Measurements from ENCODE around the gene OR2Z1. TPM values are rescaled to one million over a fixed set of nuclear protein-coding genes. Genes with fewer than 3 reads are reported as not detected.
"Not testable (repeated sequence)": the region's sequence is repeated elsewhere in the genome, so short reads cannot be mapped to it uniquely, and the experiment has no call there.

Gene OR2Z1
- polyA plus RNA-seq, 1 donor from 2014 or later: not detected

DNA sequence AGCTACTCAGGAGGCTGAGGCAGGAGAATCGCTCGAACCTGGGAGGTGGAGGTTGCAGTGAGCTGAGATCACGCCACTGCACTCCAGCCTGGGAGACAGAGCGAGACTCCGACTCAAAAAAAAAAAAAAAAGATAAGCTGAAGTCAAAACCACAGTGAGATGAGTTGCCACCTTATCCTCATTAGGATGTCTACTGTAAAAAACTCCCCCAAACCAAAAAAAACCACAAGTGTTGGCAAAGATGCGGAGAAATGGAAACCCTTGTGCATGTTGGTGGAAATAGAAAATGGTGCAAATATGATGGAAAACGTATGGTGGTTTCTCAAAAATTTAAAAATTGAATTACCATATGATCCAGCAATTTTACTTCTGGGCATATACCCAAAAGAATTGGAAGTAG, 11.1 kb upstream of the OR2Z1 start:
- H3K9me2 ChIP-seq (ENCODE audit: insufficient read depth, low read length); H3K9me3 ChIP-seq (ENCODE audit: low read length); H3K4me2 ChIP-seq (ENCODE audit: low read length); H3K79me2 ChIP-seq (replicated peaks; ENCODE audit: insufficient read depth, low read length); H2AFZ ChIP-seq (ENCODE audit: low read depth, low read length); H3K27ac ChIP-seq (ENCODE audit: low read length); H3K27me3 ChIP-seq (ENCODE audit: insufficient read depth, low read depth, low read length); H3K9ac ChIP-seq (ENCODE audit: low read length); H3K36me3 ChIP-seq (ENCODE audit: insufficient read depth, low read length); H3K4me3 ChIP-seq (ENCODE audit: low read length); H3F3A ChIP-seq (ENCODE audit: insufficient read depth, low read length, poor library complexity, severe bottlenecking); H4K20me1 ChIP-seq (ENCODE audit: insufficient read depth): not testable (repeated sequence)

DNA sequence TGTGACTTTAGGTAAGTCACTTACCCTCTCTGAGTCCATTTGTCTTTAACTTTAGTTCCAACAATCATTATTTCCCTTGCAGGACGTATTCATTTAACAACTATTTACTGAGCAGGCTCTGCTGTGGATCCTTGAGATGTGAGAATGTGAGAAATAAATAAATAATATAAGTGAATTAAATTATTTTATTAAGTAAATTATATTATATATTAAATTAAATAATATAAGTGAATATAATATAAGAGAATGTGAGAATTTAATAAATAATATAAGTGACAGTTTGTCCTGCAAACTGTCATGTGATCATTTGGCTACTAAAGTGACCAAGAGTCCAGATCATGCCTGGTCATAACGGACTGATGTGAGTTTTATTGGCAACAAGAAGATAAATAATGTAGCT, 598 bp downstream of the OR2Z1 start:
- Histone ChIP-seq H3F3A (ENCODE audit: insufficient read depth, low read length, poor library complexity, severe bottlenecking) (no peaks in the 10 kb centered on the region), H4K20me1 (ENCODE audit: insufficient read depth) (no peaks in the 10 kb centered on the region), H3K4me3 (ENCODE audit: low read length) (no peak overlapping the region), H3K9me3 (ENCODE audit: low read length) (no peaks in the 10 kb centered on the region), H2AFZ (ENCODE audit: low read depth, low read length) (no peak overlapping the region), H3K79me2 (replicated peaks; ENCODE audit: insufficient read depth, low read length) (no peaks in the 10 kb centered on the region), H3K9ac (ENCODE audit: low read length) (no peak overlapping the region), H3K27me3 (ENCODE audit: insufficient read depth, low read depth, low read length) (no peaks in the 10 kb centered on the region), H3K36me3 (ENCODE audit: insufficient read depth, low read length) (no peaks in the 10 kb centered on the region), H3K4me2 (ENCODE audit: low read length) (no peak overlapping the region), H3K9me2 (ENCODE audit: insufficient read depth, low read length) (no peaks in the 10 kb centered on the region), H3K27ac (ENCODE audit: low read length) (no peak overlapping the region)
- TF ChIP-seq MXI1 (conservative IDR thresholded peaks at IDR 0.05; ENCODE audit: poor library complexity, severe bottlenecking): no peak
- no peak for TF ChIP-seq SMC3 (conservative IDR thresholded peaks at IDR 0.05; ENCODE audit: poor library complexity)
- TF ChIP-seq TAF1 (IDR thresholded peaks at IDR 0.05; ENCODE audit: low read depth): no peak
- no peak for TF ChIP-seq RAD21 (conservative IDR thresholded peaks at IDR 0.05)
- TF ChIP-seq EZH2 (IDR thresholded peaks at IDR 0.05; ENCODE audit: borderline replicate concordance, insufficient read depth, low read length, poor library complexity, severe bottlenecking): no peak
- no peak for TF ChIP-seq EP300 (conservative IDR thresholded peaks at IDR 0.05; ENCODE audit: poor library complexity, severe bottlenecking)
- TF ChIP-seq POLR2AphosphoS5 (IDR thresholded peaks at IDR 0.05): no peak

DNA sequence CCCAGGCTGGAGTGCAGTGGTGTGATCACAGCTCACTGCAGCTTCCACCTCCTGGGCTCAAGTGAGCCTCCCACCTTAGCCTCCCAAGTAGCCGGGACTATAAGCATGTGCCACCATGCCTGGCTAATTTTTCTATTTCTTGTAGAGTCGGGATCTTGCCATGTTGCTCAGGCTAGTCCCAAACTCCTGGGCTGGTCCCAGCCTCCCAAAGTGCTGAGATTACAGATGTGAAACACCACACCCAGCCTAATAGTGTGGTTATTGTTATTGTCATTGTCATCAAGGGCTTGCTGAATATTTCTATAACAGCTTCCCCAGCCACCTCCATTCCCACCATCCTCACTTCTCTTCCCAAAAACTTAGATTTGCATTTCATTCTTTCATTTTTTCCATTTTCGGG, 2.8 kb downstream of the OR2Z1 start:
- no peaks in the 10 kb centered on the region for H3K9me3 ChIP-seq (ENCODE audit: low read length)
- TF ChIP-seq RAD21 (conservative IDR thresholded peaks at IDR 0.05): no peak
- no peak for TF ChIP-seq POLR2AphosphoS5 (IDR thresholded peaks at IDR 0.05)
- TF ChIP-seq, protein P1, sequence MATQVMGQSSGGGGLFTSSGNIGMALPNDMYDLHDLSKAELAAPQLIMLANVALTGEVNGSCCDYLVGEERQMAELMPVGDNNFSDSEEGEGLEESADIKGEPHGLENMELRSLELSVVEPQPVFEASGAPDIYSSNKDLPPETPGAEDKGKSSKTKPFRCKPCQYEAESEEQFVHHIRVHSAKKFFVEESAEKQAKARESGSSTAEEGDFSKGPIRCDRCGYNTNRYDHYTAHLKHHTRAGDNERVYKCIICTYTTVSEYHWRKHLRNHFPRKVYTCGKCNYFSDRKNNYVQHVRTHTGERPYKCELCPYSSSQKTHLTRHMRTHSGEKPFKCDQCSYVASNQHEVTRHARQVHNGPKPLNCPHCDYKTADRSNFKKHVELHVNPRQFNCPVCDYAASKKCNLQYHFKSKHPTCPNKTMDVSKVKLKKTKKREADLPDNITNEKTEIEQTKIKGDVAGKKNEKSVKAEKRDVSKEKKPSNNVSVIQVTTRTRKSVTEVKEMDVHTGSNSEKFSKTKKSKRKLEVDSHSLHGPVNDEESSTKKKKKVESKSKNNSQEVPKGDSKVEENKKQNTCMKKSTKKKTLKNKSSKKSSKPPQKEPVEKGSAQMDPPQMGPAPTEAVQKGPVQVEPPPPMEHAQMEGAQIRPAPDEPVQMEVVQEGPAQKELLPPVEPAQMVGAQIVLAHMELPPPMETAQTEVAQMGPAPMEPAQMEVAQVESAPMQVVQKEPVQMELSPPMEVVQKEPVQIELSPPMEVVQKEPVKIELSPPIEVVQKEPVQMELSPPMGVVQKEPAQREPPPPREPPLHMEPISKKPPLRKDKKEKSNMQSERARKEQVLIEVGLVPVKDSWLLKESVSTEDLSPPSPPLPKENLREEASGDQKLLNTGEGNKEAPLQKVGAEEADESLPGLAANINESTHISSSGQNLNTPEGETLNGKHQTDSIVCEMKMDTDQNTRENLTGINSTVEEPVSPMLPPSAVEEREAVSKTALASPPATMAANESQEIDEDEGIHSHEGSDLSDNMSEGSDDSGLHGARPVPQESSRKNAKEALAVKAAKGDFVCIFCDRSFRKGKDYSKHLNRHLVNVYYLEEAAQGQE (IDR thresholded peaks at IDR 0.05; ENCODE audit: borderline replicate concordance): no peak
- TF ChIP-seq, protein P2, sequence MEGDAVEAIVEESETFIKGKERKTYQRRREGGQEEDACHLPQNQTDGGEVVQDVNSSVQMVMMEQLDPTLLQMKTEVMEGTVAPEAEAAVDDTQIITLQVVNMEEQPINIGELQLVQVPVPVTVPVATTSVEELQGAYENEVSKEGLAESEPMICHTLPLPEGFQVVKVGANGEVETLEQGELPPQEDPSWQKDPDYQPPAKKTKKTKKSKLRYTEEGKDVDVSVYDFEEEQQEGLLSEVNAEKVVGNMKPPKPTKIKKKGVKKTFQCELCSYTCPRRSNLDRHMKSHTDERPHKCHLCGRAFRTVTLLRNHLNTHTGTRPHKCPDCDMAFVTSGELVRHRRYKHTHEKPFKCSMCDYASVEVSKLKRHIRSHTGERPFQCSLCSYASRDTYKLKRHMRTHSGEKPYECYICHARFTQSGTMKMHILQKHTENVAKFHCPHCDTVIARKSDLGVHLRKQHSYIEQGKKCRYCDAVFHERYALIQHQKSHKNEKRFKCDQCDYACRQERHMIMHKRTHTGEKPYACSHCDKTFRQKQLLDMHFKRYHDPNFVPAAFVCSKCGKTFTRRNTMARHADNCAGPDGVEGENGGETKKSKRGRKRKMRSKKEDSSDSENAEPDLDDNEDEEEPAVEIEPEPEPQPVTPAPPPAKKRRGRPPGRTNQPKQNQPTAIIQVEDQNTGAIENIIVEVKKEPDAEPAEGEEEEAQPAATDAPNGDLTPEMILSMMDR (IDR thresholded peaks at IDR 0.05; ENCODE audit: poor library complexity, severe bottlenecking): no peak
- no peak for TF ChIP-seq SMC3 (conservative IDR thresholded peaks at IDR 0.05; ENCODE audit: poor library complexity)
- no peak for TF ChIP-seq EZH2 (IDR thresholded peaks at IDR 0.05; ENCODE audit: borderline replicate concordance, insufficient read depth, low read length, poor library complexity, severe bottlenecking)
- no peak for TF ChIP-seq EP300 (conservative IDR thresholded peaks at IDR 0.05; ENCODE audit: poor library complexity, severe bottlenecking)
- TF ChIP-seq TAF1 (IDR thresholded peaks at IDR 0.05; ENCODE audit: low read depth): no peak
- TF ChIP-seq MXI1 (conservative IDR thresholded peaks at IDR 0.05; ENCODE audit: poor library complexity, severe bottlenecking): no peak

More for the DNA sequence above, 2.8 kb downstream of the OR2Z1 start:
- no peak overlapping the region for H3K4me3 ChIP-seq (ENCODE audit: low read length)
- H3K4me2 ChIP-seq (ENCODE audit: low read length): no peak overlapping the region
- H2AFZ ChIP-seq (ENCODE audit: low read depth, low read length): no peak overlapping the region
- no peaks in the 10 kb centered on the region for H4K20me1 ChIP-seq (ENCODE audit: insufficient read depth)
- no peaks in the 10 kb centered on the region for H3K9me2 ChIP-seq (ENCODE audit: insufficient read depth, low read length)
- no peak overlapping the region for H3K27ac ChIP-seq (ENCODE audit: low read length)
- no peaks in the 10 kb centered on the region for H3K27me3 ChIP-seq (ENCODE audit: insufficient read depth, low read depth, low read length)
- H3F3A ChIP-seq (ENCODE audit: insufficient read depth, low read length, poor library complexity, severe bottlenecking): no peaks in the 10 kb centered on the region
- no peaks in the 10 kb centered on the region for H3K36me3 ChIP-seq (ENCODE audit: insufficient read depth, low read length)
- H3K79me2 ChIP-seq (replicated peaks; ENCODE audit: insufficient read depth, low read length): no peaks in the 10 kb centered on the region
- H3K9ac ChIP-seq (ENCODE audit: low read length): no peak overlapping the region
